Head of caudate nucleus (tissue), 42 donors: Measurements from ENCODE around the gene BIRC7.

Source experiments
- DNase-seq, 42 donors: peaks; one replicate each; pipeline versions ENCODE4 v3.0.0 to v3.0.0-alpha.2; 2020 to 2021; ENCODE audit warnings: mixed read lengths in 7 of 42
- intact Hi-C: fragments of 100-400 bp; cut with DNase I; formaldehyde crosslinking; loops from one replicate; pipeline ENCODE4 v1.15.0; 2022

BIRC7 gene, protein sequence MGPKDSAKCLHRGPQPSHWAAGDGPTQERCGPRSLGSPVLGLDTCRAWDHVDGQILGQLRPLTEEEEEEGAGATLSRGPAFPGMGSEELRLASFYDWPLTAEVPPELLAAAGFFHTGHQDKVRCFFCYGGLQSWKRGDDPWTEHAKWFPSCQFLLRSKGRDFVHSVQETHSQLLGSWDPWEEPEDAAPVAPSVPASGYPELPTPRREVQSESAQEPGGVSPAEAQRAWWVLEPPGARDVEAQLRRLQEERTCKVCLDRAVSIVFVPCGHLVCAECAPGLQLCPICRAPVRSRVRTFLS

GRCh38 chr20:63235399-63235983 is at the start of gene BIRC7:
BIRC7 (plus strand) TSS chr20:63235905; CDS start chr20:63236097, 192 bp downstream.
- DNase-seq = no peak
- intact Hi-C loops = no loop called here

DNA sequence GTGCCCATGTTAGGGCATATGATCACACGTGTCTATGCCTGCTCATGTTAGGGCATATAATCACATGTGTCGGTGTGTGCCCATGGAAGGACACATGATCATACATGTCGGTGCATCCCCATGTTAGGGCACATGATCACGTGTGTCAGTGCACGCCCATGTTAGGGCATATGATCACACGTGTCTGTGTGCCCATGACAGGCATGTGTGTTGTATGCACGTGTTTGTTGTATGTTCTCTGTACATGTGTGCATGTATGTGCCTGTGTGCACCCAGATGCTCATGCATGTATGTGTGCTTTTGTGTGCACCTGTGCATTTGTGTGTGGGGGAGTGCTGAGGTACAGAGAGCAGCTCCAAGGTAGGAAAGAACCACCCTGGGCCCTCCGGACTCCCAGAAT is 49.6 kb upstream of the BIRC7 start:
- intact Hi-C loops = no loop called here

GRCh38 chr20:63186528-63187316 is 49.0 kb upstream of the BIRC7 start:
- no peak for DNase-seq
- intact Hi-C loops = no loop called here

More for the DNA sequence above, 49.6 kb upstream of the BIRC7 start:
- no peak for DNase-seq

DNA sequence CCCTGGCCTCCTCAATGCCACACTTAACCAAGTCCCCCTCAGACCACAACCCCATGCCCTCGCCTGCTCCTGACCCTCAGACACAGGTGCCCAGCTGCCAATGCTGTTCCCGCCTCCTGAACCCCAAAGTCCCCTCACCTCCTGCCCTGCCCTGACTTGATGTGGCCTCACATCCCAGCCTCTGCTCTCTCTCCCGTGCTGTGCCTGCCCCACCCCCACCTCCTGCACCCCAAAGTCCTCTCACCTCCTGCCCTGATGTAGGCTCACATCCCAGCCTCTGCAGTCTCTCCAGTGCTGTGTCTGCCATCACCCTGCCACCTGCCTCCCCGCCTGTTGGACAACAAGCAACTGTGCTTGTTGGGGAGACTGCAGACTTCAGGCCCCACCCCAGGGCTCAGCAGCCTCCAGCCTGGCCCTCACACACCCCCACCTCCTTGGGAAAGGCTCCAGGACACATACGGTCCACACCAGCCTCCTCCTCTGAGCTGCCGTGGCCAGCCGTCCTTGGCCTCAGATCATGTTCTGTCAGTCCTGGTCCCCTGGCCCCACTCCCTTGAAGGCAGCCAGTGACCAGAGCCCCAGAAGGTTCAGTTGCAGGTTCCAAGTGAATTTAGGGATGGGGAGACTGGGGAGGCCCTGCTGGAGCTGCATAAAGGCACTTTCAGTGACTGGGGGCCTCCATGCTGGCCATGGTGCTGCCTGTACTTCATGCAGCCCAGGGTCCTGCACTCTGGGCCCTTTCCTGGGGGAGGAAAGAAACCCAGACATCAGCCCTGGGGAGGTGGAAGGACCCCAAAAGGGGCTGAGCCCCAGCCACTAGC is 48.2 kb upstream of the BIRC7 start:
- no peak for DNase-seq
- intact Hi-C loops = no loop called here

DNA sequence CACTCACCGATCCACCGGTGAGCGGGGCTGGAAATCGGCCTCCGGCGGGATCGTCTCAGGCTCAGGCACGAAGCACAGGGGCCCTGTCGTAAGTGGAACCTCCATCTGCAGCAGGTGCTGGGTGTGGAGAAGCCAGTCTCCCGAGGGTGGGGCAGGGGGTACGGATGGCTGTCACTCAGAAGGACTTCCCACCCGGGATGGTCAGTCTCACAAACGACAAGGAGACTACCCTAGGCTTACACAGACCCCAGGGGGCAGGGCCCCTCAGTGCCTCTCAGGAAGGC is 47.6 kb upstream of the BIRC7 start:
- intact Hi-C loops = no loop called here

DNA sequence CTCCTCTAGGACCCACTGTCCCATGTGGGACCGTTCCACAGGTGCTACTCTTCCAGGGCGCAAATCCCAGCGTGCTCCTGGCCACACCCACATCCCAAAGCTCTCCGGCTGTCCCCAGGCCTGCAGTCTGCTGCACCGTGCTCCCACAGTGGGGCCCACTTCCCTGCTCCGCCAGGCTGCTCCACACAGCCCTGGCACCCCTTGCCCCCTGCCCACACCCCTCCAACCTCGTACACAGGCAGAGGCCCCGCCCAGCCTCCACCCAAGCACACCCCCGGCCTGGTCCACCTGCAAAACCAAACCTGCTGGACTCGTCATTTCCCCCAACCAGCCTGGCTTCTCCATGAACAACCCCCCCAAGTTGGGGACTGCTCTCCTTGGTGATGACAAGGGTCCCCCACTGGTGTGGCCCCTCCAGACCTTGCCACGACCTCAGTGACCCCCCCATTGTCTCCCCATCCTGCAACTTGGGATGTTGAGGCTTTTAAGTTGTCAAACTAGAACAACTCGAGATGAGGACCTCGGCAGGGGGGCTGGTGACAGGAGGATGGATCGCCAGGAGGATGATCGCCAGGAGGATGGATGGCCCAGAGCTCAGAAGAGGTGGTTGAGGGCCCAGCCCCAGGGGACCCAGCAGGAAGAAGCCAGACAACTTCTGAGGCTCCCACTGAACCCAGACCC is 46.9 kb upstream of the BIRC7 start:
- DNase-seq = no peak
- intact Hi-C loops = no loop called here

More for the DNA sequence above, 47.6 kb upstream of the BIRC7 start:
- DNase-seq = no peak

- DNase-seq = no peak
- intact Hi-C loops = no loop called here
Observed at GRCh38 chr20:63189322-63189642, 46.4 kb upstream of the BIRC7 start.

GRCh38 chr20:63189846-63190559 is 45.7 kb upstream of the BIRC7 start:
- no peak for DNase-seq
- intact Hi-C loops = no loop called here

DNA sequence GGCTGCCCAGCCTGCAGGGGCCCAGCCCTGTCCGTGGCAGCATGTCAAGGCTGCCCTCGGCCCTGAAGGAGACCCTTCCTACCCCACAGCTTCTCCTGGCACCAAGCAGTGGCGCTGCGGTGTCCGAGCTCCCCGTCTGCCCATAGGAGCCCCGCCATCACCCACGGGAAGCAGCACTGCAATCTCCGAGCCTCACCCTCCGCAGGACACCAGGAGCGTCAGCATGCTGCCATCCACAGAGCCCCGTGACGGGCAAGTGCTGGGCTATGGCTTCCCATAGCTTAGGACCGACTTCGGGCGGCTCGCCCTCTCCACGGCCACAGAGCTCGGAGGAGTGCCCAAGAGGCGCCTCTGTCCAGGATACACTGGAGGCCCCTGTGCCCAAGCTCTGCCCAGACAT is 44.9 kb upstream of the BIRC7 start:
- DNase-seq = no peak
- intact Hi-C loops = no loop called here

DNA sequence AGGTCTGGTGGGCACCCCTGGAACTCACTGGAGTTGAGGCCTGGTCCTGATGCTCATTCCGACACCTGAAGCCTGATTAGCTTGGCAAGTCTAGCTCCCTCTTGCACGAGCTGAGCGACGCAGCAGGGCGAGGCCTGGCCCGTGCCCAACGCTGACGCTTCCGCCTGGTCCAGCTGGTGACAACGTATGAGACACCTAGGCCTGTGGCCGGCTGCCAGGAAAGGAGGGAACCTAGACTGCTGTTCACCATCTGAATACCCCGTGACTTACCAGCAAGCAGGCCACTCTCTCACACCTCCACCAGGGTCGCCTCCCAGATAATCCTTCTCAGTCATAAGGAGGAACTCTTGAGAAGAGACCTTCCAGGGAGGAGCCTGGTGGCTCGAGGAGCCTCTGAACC is 44.3 kb upstream of the BIRC7 start:
- intact Hi-C loops = no loop called here
- no peak for DNase-seq

DNA sequence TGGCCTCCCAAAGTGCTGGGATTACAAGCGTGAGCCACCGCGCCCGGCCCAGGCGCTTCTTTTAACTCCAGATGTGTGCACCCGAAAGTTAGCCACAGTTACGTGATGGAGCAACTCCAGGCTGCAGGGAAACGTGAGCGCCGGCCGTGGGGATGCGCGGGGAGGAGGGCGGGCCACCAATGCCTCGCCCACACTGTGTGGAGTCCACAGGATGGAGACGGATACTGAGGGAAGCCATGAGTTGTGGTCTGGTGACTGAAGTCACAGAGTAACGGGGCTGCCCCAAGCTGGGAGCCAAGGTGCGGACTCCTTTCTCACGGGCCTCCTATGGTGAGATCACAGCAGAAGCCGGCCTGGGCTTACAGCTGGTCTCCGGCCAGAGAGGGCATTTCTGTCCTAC is 43.0 kb upstream of the BIRC7 start:
- no peak for DNase-seq
- intact Hi-C loops = no loop called here

GRCh38 chr20:63194007-63194796 is 41.5 kb upstream of the BIRC7 start:
- DNase-seq = no peak
- intact Hi-C loops = no loop called here

DNA sequence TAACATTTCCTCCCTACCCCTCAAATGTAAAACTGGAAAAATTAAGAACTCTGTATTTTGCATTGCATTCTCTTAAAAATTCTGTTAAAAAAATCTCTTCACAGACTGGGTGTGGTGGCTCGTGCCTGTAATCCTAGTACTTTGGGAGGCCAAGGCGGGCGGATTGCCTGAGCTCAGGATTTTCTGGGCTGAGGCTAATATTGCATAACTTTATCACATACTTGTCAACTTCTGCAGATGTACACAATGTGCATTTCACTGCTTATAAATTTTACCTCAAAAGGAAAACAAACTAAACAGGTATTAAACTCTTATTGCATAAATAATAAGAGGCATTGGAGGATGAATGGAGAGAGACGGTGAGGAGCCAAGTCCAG is 40.9 kb upstream of the BIRC7 start:
- DNase-seq = no peak
- intact Hi-C loops = no loop called here

DNA sequence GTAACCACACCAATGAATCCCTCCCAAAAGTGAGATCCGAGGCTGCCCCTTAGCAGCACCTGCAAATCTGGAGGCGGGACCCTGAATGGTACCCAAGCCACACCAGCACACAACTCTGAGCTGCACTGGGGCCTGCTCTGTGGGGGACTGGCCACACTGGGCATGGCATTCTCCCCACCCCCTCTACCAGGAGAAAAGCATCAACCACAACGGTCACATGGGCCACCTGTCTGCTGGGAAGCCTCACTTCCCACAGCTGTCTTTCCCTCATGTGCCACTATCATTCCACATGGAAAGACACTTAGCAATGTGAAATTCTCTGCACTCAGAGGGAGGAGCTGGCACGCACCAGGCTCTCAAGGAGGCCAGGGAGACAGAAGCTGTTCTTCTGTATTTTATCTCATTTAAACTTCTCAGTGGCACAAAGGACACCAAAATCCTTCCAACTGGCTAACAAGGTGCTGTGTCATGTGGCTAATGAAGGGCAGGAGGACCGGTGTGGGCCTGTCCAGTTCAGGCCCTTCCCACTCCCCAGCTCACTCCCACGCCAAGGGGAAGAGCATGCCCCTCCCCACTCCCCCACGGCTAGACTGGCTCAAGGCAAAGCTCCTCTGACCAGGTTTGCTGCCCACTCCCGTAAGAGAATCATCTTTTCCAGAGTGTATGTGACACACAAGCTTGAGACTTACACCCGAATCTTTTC is 38.8 kb upstream of the BIRC7 start:
- intact Hi-C loops = no loop called here
- no peak for DNase-seq

DNA sequence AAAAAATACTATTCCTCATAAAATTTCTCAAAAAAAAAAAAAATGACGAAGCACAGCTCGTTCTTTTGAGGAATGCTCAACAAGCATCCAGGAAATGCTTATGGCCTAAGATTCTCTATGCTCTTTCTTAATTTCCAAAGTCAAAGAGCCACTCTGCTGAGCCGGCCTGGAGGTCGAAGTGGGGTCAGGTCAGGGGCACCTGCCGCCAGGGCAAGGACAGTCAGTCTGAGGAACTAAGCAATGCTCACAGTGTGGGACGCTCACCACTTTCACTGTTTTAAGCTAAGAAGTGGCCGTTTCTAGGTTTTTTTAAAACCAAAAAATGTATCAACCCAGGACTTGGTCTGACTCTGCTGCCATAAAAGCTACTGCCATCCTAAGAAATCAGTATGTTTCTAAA is 37.1 kb upstream of the BIRC7 start:
- no peak for DNase-seq

DNA sequence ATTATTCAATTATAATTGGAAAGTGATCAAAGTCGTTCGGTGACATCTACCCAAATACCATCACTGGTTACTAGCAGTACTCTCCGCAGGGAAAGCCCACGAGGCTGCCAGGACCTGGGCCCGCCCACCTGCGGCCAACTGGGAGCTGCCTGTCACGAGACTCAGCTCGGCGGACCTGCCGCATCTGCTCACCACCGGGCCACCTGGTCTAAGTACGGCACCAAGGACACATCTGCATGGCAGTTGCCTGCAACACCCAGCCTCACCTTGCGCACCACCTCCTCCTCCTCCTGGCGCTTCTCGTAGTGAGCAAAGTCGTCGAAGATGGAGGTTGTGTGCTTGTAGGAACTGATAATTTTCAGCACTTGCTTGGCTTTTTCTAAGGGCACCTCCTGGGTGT is 33.7 kb upstream of the BIRC7 start:
- no peak for DNase-seq
- intact Hi-C loops = no loop called here

More for the DNA sequence above, 37.1 kb upstream of the BIRC7 start:
- intact Hi-C loops = no loop called here

- intact Hi-C loops = no loop called here
- DNase-seq = no peak
Observed at GRCh38 chr20:63202811-63203526, 32.7 kb upstream of the BIRC7 start.
